DND-41 (cell line): Measurements from ENCODE around the gene PLAU.

Experiments
- ATAC-seq: fragments of 200-7000 bp; cut with Tn5 transposase; 3 replicates; pipeline ENCODE4 v1.9.1; 2021; ENCODE audit warnings: low read depth; ENCODE audit not compliant: insufficient read depth
- DNase-seq: peaks from one replicate; pipeline ENCODE4 v3.0.0-alpha.2; 2020
- H2AFZ ChIP-seq: 2 replicates; pipeline ENCODE4 v1.6.0; 2012; ENCODE audit warnings: low read depth, low read length
- H3K27ac ChIP-seq: 2 replicates; pipeline ENCODE4 v1.5.1; 2012; ENCODE audit warnings: low read length, inconsistent platforms
- H3K27me3 ChIP-seq: fragments of 200-600 bp; sonication (generic); 2 replicates; pipeline ENCODE4 v1.6.0; 2012; ENCODE audit warnings: low read length, mild to moderate bottlenecking, inconsistent platforms; ENCODE audit not compliant: insufficient read depth, poor library complexity
- H3K36me3 ChIP-seq: 2 replicates; pipeline ENCODE4 v1.5.1; 2012; ENCODE audit warnings: low read length, inconsistent platforms; ENCODE audit not compliant: insufficient read depth
- H3K4me1 ChIP-seq: 2 replicates; pipeline ENCODE4 v1.5.1; 2012; ENCODE audit warnings: mild to moderate bottlenecking, low read length; ENCODE audit not compliant: insufficient read depth
- H3K4me2 ChIP-seq: 2 replicates; pipeline ENCODE4 v1.6.0; 2012; ENCODE audit warnings: mild to moderate bottlenecking, moderate library complexity, low read length, inconsistent platforms; ENCODE audit not compliant: insufficient read depth
- H3K4me3 ChIP-seq, 2 experiments: fragments of 200-600 bp in 1 of 2; shearing (Covaris generic) in 1 of 2; 2 replicates each; pipeline ENCODE4 v1.5.1; 2012 to 2016; ENCODE audit warnings: inconsistent platforms in 2 of 2, low read length in 2 of 2, mild to moderate bottlenecking in 2 of 2, low read depth in 1 of 2, moderate library complexity in 1 of 2
- H3K79me2 ChIP-seq: 2 replicates; pipeline ENCODE4 v1.6.0; 2012; ENCODE audit warnings: low read length, inconsistent platforms; ENCODE audit not compliant: insufficient read depth
- H3K9ac ChIP-seq: 2 replicates; pipeline ENCODE4 v1.6.0; 2012; ENCODE audit warnings: low read depth, mild to moderate bottlenecking, inconsistent platforms, low read length, moderate library complexity
- H3K9me3 ChIP-seq: 2 replicates; pipeline ENCODE4 v1.5.1; 2012; ENCODE audit warnings: low read length, moderate library complexity, mild to moderate bottlenecking, inconsistent platforms; ENCODE audit not compliant: insufficient read depth, severe bottlenecking
- H4K20me1 ChIP-seq: 2 replicates; pipeline ENCODE4 v1.6.0; 2012; ENCODE audit warnings: low read length; ENCODE audit not compliant: insufficient read depth
- CTCF ChIP-seq: IDR thresholded peaks from 2 replicates; pipeline ENCODE4 v1.5.1; 2012; ENCODE audit warnings: borderline replicate concordance, low read length, moderate library complexity, mild to moderate bottlenecking; ENCODE audit not compliant: poor library complexity, severe bottlenecking; ENCODE audit errors: extremely low read depth
- EZH2 ChIP-seq: IDR thresholded peaks from 3 replicates; pipeline ENCODE4 v1.6.1; 2012; ENCODE audit warnings: borderline replicate concordance, low read depth, mild to moderate bottlenecking, moderate library complexity, low read length, inconsistent platforms; ENCODE audit not compliant: severe bottlenecking

Gene PLAU

DNA sequence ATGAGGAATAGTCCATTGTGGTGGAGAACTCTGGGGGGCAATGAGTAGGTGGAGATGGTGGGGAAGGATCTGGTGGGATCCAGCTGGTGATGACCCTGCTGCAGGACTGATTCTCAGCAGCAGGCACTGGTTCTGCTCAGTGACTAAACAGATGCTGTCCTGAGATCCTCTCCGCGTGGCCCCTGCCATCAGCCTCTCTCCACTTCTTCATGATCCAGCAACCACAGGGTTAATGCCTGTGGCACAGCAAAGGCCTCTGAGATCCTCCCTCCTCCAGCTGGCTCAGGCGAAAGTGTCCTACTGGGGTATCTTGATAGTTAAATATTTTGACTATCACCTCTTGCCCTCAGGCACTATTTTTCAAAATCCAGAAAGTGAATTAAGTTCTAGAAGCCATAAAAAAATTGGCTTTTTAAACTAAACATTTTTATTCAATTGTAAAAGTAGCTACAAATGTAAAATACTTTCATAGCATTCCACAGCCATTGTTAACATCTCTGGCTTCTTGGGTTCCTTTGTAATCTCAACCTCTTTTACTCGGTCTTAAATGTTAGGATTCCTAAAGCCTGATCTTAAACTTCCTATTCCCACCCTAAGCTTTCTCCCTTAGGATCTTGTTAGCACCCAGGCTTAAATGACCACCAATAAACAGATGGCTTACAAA, 13.1 kb downstream of the PLAU start:
- Histone ChIP-seq H3K27me3 (peaks cover 8% of the 10 kb centered on the region), H3K4me3 (no peak overlapping the region), H2AFZ (no peak overlapping the region), H3K9ac (no peak overlapping the region), H3K79me2 (no peaks in the 10 kb centered on the region), H3K4me2 (no peak overlapping the region), H3K36me3 (no peaks in the 10 kb centered on the region), H3K9me3 (no peaks in the 10 kb centered on the region), H3K4me1 (peaks cover 30% of the 10 kb centered on the region), H4K20me1 (no peaks in the 10 kb centered on the region), H3K27ac (no peak overlapping the region)
- ATAC-seq, result no peak
- no peak for TF ChIP-seq CTCF
- TF ChIP-seq EZH2, result no peak
- DNase-seq, result no peak

- ATAC-seq (no peak), DNase-seq (no peak)
- Histone ChIP-seq H3K27me3 (peaks cover 8% of the 10 kb centered on the region), H3K4me2 (no peak overlapping the region), H3K4me1 (peaks cover 24% of the 10 kb centered on the region), H3K9me3 (no peaks in the 10 kb centered on the region), H3K79me2 (no peaks in the 10 kb centered on the region), H3K9ac (no peak overlapping the region), H3K4me3 (no peak overlapping the region), H4K20me1 (no peaks in the 10 kb centered on the region), H3K36me3 (no peaks in the 10 kb centered on the region), H3K27ac (no peak overlapping the region), H2AFZ (no peak overlapping the region)
- TF ChIP-seq CTCF, result no peak
- TF ChIP-seq EZH2, result no peak
These were observed 14.0 kb downstream of the PLAU start for GRCh38 chr10:73924935-73925334.

DNA sequence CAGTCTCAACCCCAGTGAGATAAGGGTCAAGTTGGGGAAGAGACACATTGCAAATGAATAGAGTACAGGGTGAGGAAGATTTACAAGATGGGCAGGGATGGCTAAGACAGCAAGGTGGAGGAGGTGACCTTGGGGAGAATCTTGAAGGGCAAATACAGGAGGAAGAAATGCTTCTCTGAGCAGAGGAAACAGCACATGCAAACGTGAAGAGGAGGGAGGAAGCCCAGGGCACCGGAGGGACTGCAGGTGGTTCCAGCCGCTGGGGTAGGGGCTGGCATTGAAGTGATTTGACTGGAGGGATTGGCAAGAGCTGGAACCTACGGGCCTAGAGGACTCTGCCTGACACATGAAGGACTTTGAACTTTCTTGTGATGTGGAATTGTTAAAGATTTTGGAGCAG, 14.6 kb downstream of the PLAU start:
- H3K27me3 ChIP-seq, result peaks cover 8% of the 10 kb centered on the region
- no peak overlapping the region for H3K4me3 ChIP-seq
- H3K4me1 ChIP-seq, result peaks cover 20% of the 10 kb centered on the region
- H3K27ac ChIP-seq, result no peak overlapping the region
- ATAC-seq (no peak), DNase-seq (no peak)
- no peaks in the 10 kb centered on the region for H3K9me3 ChIP-seq
- H3K79me2 ChIP-seq, result no peaks in the 10 kb centered on the region
- no peak overlapping the region for H3K4me2 ChIP-seq
- no peaks in the 10 kb centered on the region for H3K36me3 ChIP-seq
- no peaks in the 10 kb centered on the region for H4K20me1 ChIP-seq
- no peak overlapping the region for H2AFZ ChIP-seq
- no peak overlapping the region for H3K9ac ChIP-seq
- TF ChIP-seq EZH2, result no peak
- TF ChIP-seq CTCF, result no peak
